GM23338 (cell line): Measurements from ENCODE around the gene EXO1. TPM values are rescaled to one million over a fixed set of nuclear protein-coding genes. Genes with fewer than 3 reads are reported as not detected.

ENCODE experiments used
- ATAC-seq: fragments of 200-7000 bp; cut with Tn5 transposase; 3 replicates; pipeline ENCODE4 v1.9.1; 2020
- DNase-seq: peaks from one replicate; pipeline ENCODE4 v3.0.0-alpha.2; 2015; ENCODE audit warnings: low spot score
- H2AFZ ChIP-seq: fragments of 200-600 bp; sonication (generic); 2 replicates; pipeline ENCODE4 v1.8.0; 2016; ENCODE audit warnings: antibody characterized with exemption, mild to moderate bottlenecking, moderate library complexity
- H3F3A ChIP-seq: fragments of 200-600 bp; sonication (generic); replicated peaks from 2 replicates; pipeline ENCODE4 v1.8.0; 2017; ENCODE audit warnings: antibody characterized with exemption, mixed run types, low read depth
- H3K27ac ChIP-seq: fragments of 200-600 bp; sonication (generic); 2 replicates; pipeline ENCODE4 v1.6.1; 2016; ENCODE audit warnings: low read depth
- H3K27me3 ChIP-seq: fragments of 200-600 bp; sonication (generic); 2 replicates; pipeline ENCODE4 v1.8.0; 2016; ENCODE audit warnings: mild to moderate bottlenecking, mixed run types, moderate library complexity; ENCODE audit not compliant: insufficient read depth
- H3K36me3 ChIP-seq: fragments of 200-600 bp; sonication (generic); 2 replicates; pipeline ENCODE4 v1.8.0; 2016; ENCODE audit warnings: mild to moderate bottlenecking; ENCODE audit not compliant: insufficient read depth
- H3K4me1 ChIP-seq: fragments of 200-600 bp; sonication (generic); 2 replicates; pipeline ENCODE4 v1.8.0; 2016; ENCODE audit warnings: mild to moderate bottlenecking, moderate library complexity; ENCODE audit not compliant: insufficient read depth
- H3K4me2 ChIP-seq: fragments of 200-600 bp; sonication (generic); 2 replicates; pipeline ENCODE4 v1.7.1; 2017; ENCODE audit warnings: mixed run types
- H3K4me3 ChIP-seq: fragments of 200-600 bp; sonication (generic); 2 replicates; pipeline ENCODE4 v1.6.1; 2016; ENCODE audit warnings: mixed run types
- H3K79me2 ChIP-seq: fragments of 200-600 bp; sonication (generic); replicated peaks from 2 replicates; pipeline ENCODE4 v1.8.0; 2017; ENCODE audit warnings: mild to moderate bottlenecking; ENCODE audit not compliant: insufficient read depth
- H3K9me2 ChIP-seq: fragments of 200-600 bp; sonication (generic); 2 replicates; pipeline ENCODE4 v1.8.0; 2017; ENCODE audit not compliant: insufficient read depth
- H4K20me1 ChIP-seq: fragments of 200-600 bp; sonication (generic); replicated peaks from 2 replicates; pipeline ENCODE4 v1.8.0; 2017; ENCODE audit warnings: mild to moderate bottlenecking; ENCODE audit not compliant: insufficient read depth
- H3K27ac Mint-ChIP-seq: 2 replicates; pipeline ENCODE4 v1.8.0; 2020; ENCODE audit warnings: inconsistent platforms, mild to moderate bottlenecking, moderate library complexity, mixed read lengths
- H3K27me3 Mint-ChIP-seq: 3 replicates; pipeline ENCODE4 v1.8.0; 2022; ENCODE audit warnings: low read depth, mild to moderate bottlenecking, moderate library complexity, mixed read lengths, inconsistent platforms; ENCODE audit not compliant: insufficient read depth, poor library complexity
- H3K36me3 Mint-ChIP-seq: 3 replicates; pipeline ENCODE4 v1.8.0; 2021; ENCODE audit warnings: low read depth, mild to moderate bottlenecking, inconsistent platforms, moderate library complexity, mixed read lengths
- H3K4me1 Mint-ChIP-seq: 3 replicates; pipeline ENCODE4 v1.8.0; 2020; ENCODE audit warnings: mild to moderate bottlenecking, inconsistent platforms, mixed read lengths
- H3K4me3 Mint-ChIP-seq: 3 replicates; pipeline ENCODE4 v1.8.0; 2021; ENCODE audit warnings: moderate library complexity, mild to moderate bottlenecking, inconsistent platforms, mixed read lengths
- H3K9me3 Mint-ChIP-seq: 3 replicates; pipeline ENCODE4 v1.8.0; 2020; ENCODE audit warnings: moderate library complexity, mild to moderate bottlenecking, inconsistent platforms, mixed read lengths
- CREB1 ChIP-seq: fragments of 250-450 bp; sonication (Bioruptor Pico); IDR thresholded peaks from 2 replicates; pipeline ENCODE4 v1.5.0; 2020; ENCODE audit warnings: low read depth, mild to moderate bottlenecking, moderate library complexity
- CTCF ChIP-seq, 2 experiments: fragments of 200-600 bp in 1 of 2; sonication (generic) in 1 of 2; conservative IDR thresholded peaks; 2 replicates each; pipeline versions ENCODE4 v1.5.1 to v1.6.1; 2016 to 2017; ENCODE audit warnings: antibody characterized with exemption in 2 of 2, low read depth in 2 of 2, mild to moderate bottlenecking in 2 of 2, moderate library complexity in 1 of 2
- ETS1 ChIP-seq: IDR thresholded peaks from 2 replicates; pipeline ENCODE4 v1.6.1; 2016; ENCODE audit warnings: antibody characterized with exemption
- EZH2 ChIP-seq: fragments of 200-600 bp; sonication (generic); IDR thresholded peaks from one replicate; pipeline ENCODE4 v1.8.0; 2017; ENCODE audit warnings: antibody characterized with exemption, mild to moderate bottlenecking, low read depth; ENCODE audit not compliant: unreplicated experiment
- EZH2phosphoT487 ChIP-seq: fragments of 200-600 bp; sonication (generic); IDR thresholded peaks from one replicate; pipeline ENCODE4 v1.8.1; 2018; ENCODE audit warnings: antibody characterized with exemption; ENCODE audit not compliant: unreplicated experiment
- POLR2AphosphoS5 ChIP-seq: IDR thresholded peaks from 2 replicates; pipeline ENCODE4 v1.6.1; 2016; ENCODE audit warnings: antibody characterized with exemption, low read depth
- REST ChIP-seq: IDR thresholded peaks from one replicate; pipeline ENCODE4 v1.6.1; 2018; ENCODE audit warnings: antibody characterized with exemption; ENCODE audit not compliant: unreplicated experiment
- STAT1 ChIP-seq: IDR thresholded peaks from one replicate; pipeline ENCODE4 v1.6.1; 2016; ENCODE audit warnings: antibody characterized with exemption; ENCODE audit not compliant: unreplicated experiment
- ZNF114 ChIP-seq: fragments of 250-450 bp; sonication (Bioruptor Pico); IDR thresholded peaks from 2 replicates; pipeline ENCODE4 v1.5.0; 2020; ENCODE audit warnings: mild to moderate bottlenecking, moderate library complexity
- long read RNA-seq: library from polyadenylated mRNA; unstranded; transcript quantifications from one replicate; pipeline ENCODE4 v2.0.0, GENCODE V29; 2020; ENCODE audit not compliant: unreplicated experiment
- polyA plus RNA-seq: library from polyadenylated mRNA; unstranded; fragments of >200 nt; fragmentation: Nextera tagmentation; extraction: Ambion mirVana; gene quantifications from 2 replicates; pipeline ENCODE4 v1.2.1, GENCODE V29; 2016
- total RNA-seq: library from RNA; depleted of rRNA; stranded (reverse); fragments of >200 nt; shearing (Covaris generic); gene quantifications from 2 replicates; pipeline ENCODE4 v1.2.3, GENCODE V29; 2014; rRNA removed

Gene EXO1
- total RNA-seq: 23.7 and 34.0 TPM in 2 replicates
- polyA plus RNA-seq: 13.0 and 16.2 TPM in 2 replicates
- long read RNA-seq, partial matches to known transcripts: 1 of 3 reads
- long read RNA-seq, other reads (novel, unspliced or antisense): 2 of 3 reads

GRCh38 chr1:241847796-241848685 lies at the start of gene EXO1:
Gene EXO1 (plus strand): TSS chr1:241848204. CDS start chr1:241850426, 2,222 bp downstream.
- H3K4me1 ChIP-seq: peaks cover 16% of the 10 kb centered on the region; the same call in 1 of the 2 replicates
- no peak for TF ChIP-seq STAT1
- TF ChIP-seq CTCF (conservative IDR thresholded peaks at IDR 0.05; ENCODE audit: low read depth in 2 of 2): peak in 1 of 2 experiments; percentile 66; a peak in 2 of 4 replicates
- no peak for TF ChIP-seq REST
- TF ChIP-seq ZNF114 (CRISPR knock-in tag): no peak
- no peak for TF ChIP-seq EZH2
- TF ChIP-seq CREB1 (CRISPR knock-in tag): peak; percentile 94
- no peak for TF ChIP-seq EZH2phosphoT487
- TF ChIP-seq ETS1: peak; percentile 94
- peak; percentile 86 for TF ChIP-seq POLR2AphosphoS5
- peaks cover 33% of the 10 kb centered on the region for H3K79me2 ChIP-seq
- H3K27me3 Mint-ChIP-seq: peaks cover 6% of the 10 kb centered on the region
- H3K9me3 Mint-ChIP-seq: no peaks in the 10 kb centered on the region
- no peaks in the 10 kb centered on the region for H3K9me2 ChIP-seq
- H3K4me3 ChIP-seq: peak within 1 kb of the TSS; percentile 93
- peaks cover 12% of the 10 kb centered on the region; the same call in 1 of the 2 replicates for H4K20me1 ChIP-seq
- H3K27ac ChIP-seq: peak within 1 kb of the TSS; percentile 87
- H3K4me2 ChIP-seq: peak within 1 kb of the TSS; percentile 95
- H3K27me3 ChIP-seq: no peaks in the 10 kb centered on the region
- peak within 1 kb of the TSS; percentile 99 for H3K27ac Mint-ChIP-seq
- peaks cover 16% of the 10 kb centered on the region for H3K4me1 Mint-ChIP-seq
- ATAC-seq: peak; percentile 96
- H3K36me3 Mint-ChIP-seq: peaks cover 36% of the 10 kb centered on the region
- H3K36me3 ChIP-seq: peaks cover 24% of the 10 kb centered on the region; the same call in 1 of the 2 replicates
- peak; percentile 97 for DNase-seq
- H2AFZ ChIP-seq: peak within 1 kb of the TSS; percentile 75
- H3F3A ChIP-seq: no peaks in the 10 kb centered on the region
- H3K4me3 Mint-ChIP-seq: peak within 1 kb of the TSS; percentile 92
